Stimulated activated memory B cell treated with anti-CD40 and anti-IgM and Interleukin-4, amounts not matched to agents 10 μg/mL and 1 μg/mL and 100 μg/mL, for 72 hours (primary cell): ENCODE results near the gene MYO1D.
A peak's percentile ranks its signal among the peaks of the same experiment; 100 is the strongest.
"Not testable (repeated sequence)": the region's sequence is repeated elsewhere in the genome, so short reads cannot be mapped to it uniquely, and the experiment has no call there.

Source experiments
- ATAC-seq: fragments of 150-1000 bp; cut with Tn5 transposase; 2 replicates; pipeline ENCODE4 v1.10.0; 2021
- H3K27ac Mint-ChIP-seq: one replicate; pipeline ENCODE4 v1.8.0; 2022; ENCODE audit warnings: mild to moderate bottlenecking, mixed read lengths
- H3K27me3 Mint-ChIP-seq: one replicate; pipeline ENCODE4 v1.8.0; 2022; ENCODE audit warnings: mixed read lengths
- H3K36me3 Mint-ChIP-seq: one replicate; pipeline ENCODE4 v1.8.0; 2022; ENCODE audit warnings: mixed read lengths
- H3K4me1 Mint-ChIP-seq: one replicate; pipeline ENCODE4 v1.8.0; 2022; ENCODE audit warnings: mixed read lengths
- H3K4me3 Mint-ChIP-seq: one replicate; pipeline ENCODE4 v1.8.0; 2022; ENCODE audit warnings: mild to moderate bottlenecking, moderate library complexity, mixed read lengths
- H3K9me3 Mint-ChIP-seq: one replicate; pipeline ENCODE4 v1.8.0; 2022; ENCODE audit warnings: mixed read lengths

The MYO1D gene

GRCh38 chr17:32904891-32905290 lies 28.0 kb upstream of the MYO1D start:
- Mint-ChIP-seq H3K4me1 (no peaks in the 10 kb centered on the region), H3K4me3 (no peak overlapping the region), H3K36me3 (no peaks in the 10 kb centered on the region), H3K27ac (no peak overlapping the region), H3K9me3 (no peaks in the 10 kb centered on the region), H3K27me3 (peaks cover 8% of the 10 kb centered on the region)
- no peak for ATAC-seq

GRCh38 chr17:32903774-32904673 lies 27.1 kb upstream of the MYO1D start:
- no peak overlapping the region for H3K4me3 Mint-ChIP-seq
- no peaks in the 10 kb centered on the region for H3K4me1 Mint-ChIP-seq
- no peaks in the 10 kb centered on the region for H3K9me3 Mint-ChIP-seq
- no peak overlapping the region for H3K27ac Mint-ChIP-seq
- H3K27me3 Mint-ChIP-seq: peaks cover 8% of the 10 kb centered on the region
- H3K36me3 Mint-ChIP-seq: no peaks in the 10 kb centered on the region
- ATAC-seq: no peak

DNA sequence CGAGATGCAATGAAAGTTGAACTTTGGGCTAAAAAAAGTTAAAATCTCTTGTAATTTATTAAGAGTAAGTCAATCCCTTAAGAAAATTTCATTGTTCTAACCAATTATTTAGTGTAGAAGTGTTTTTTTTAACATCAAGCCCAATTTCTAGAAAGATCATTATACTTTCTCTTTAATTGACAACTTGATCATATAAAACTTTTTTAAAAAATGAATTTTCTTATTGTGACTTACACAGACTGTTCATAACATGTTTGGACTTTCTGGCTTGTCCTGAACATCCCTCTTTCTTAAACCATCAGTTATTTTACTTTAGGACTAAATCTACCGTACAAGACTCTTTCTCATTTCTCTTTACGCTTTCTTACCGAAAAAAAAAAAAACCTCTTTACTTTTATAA lies 24.8 kb upstream of the MYO1D start:
- Mint-ChIP-seq H3K4me3 (no peak overlapping the region), H3K9me3 (no peaks in the 10 kb centered on the region), H3K4me1 (no peaks in the 10 kb centered on the region), H3K27ac (no peak overlapping the region), H3K27me3 (peaks cover 19% of the 10 kb centered on the region), H3K36me3 (no peaks in the 10 kb centered on the region)
- ATAC-seq: no peak

GRCh38 chr17:32899236-32900013 lies 22.5 kb upstream of the MYO1D start:
- Mint-ChIP-seq H3K36me3 (no peaks in the 10 kb centered on the region), H3K4me3 (no peak overlapping the region), H3K27me3 (peaks cover 11% of the 10 kb centered on the region), H3K27ac (no peak overlapping the region), H3K9me3 (no peaks in the 10 kb centered on the region), H3K4me1 (no peaks in the 10 kb centered on the region)
- no peak for ATAC-seq

- Mint-ChIP-seq H3K27ac (no peak overlapping the region), H3K27me3 (peaks cover 11% of the 10 kb centered on the region), H3K9me3 (no peaks in the 10 kb centered on the region), H3K4me1 (no peaks in the 10 kb centered on the region), H3K36me3 (no peaks in the 10 kb centered on the region), H3K4me3 (no peak overlapping the region)
- no peak for ATAC-seq
Measured at GRCh38 chr17:32896647-32897258, 19.8 kb upstream of the MYO1D start.

DNA sequence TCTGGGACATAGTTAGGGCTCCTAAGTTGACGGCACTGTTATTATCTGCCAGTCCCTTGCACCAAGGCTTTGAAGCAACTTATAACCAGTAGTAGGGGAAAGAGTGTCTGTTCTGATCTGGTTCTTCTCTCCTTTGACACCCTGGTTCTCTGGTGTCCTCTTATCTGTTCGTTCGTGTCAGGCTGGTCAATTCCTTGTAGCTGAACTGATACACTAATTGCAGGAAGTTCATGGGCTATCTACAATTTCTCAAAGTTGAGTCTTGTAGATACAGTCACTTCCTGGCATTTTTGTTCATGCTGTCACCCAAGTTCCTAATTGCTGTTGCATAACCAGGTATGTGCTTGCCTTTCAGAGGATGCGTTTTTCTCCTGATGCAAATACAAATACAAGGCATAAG lies 17.3 kb upstream of the MYO1D start:
- no peaks in the 10 kb centered on the region for H3K36me3 Mint-ChIP-seq
- ATAC-seq: no peak
- peaks cover 11% of the 10 kb centered on the region for H3K27me3 Mint-ChIP-seq
- H3K4me3 Mint-ChIP-seq: no peak overlapping the region
- no peak overlapping the region for H3K27ac Mint-ChIP-seq
- no peaks in the 10 kb centered on the region for H3K4me1 Mint-ChIP-seq
- H3K9me3 Mint-ChIP-seq: no peaks in the 10 kb centered on the region

DNA sequence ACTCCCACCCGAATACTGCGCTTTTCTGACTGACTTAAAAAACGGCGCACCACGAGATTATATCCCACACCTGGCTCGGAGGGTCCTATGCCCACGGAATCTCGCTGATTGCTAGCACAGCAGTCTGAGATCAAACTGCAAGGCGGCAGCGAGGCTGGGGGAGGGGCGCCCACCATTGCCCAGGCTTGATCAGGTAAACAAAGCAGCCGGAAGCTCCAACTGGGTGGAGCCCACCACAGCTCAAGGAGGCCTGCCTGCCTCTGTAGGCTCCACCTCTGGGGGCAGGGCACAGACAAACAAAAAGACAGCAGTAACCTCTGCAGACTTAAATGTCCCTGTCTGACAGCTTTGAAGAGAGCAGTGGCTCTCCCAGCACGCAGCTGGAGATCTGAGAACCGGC lies 10.5 kb upstream of the MYO1D start:
- not testable (repeated sequence) for ATAC-seq, H3K4me3 Mint-ChIP-seq, H3K27ac Mint-ChIP-seq, H3K36me3 Mint-ChIP-seq, H3K9me3 Mint-ChIP-seq, H3K4me1 Mint-ChIP-seq
- H3K27me3 Mint-ChIP-seq: peaks cover 21% of the 10 kb centered on the region

- H3K4me1 Mint-ChIP-seq, H3K9me3 Mint-ChIP-seq, ATAC-seq, H3K27ac Mint-ChIP-seq, H3K36me3 Mint-ChIP-seq, H3K4me3 Mint-ChIP-seq: not testable (repeated sequence)
- H3K27me3 Mint-ChIP-seq: peaks cover 21% of the 10 kb centered on the region
Measured at GRCh38 chr17:32886951-32887350, 10.0 kb upstream of the MYO1D start.

- Mint-ChIP-seq H3K4me1 (peaks cover 7% of the 10 kb centered on the region), H3K27me3 (peaks cover 21% of the 10 kb centered on the region), H3K36me3 (no peaks in the 10 kb centered on the region), H3K9me3 (no peaks in the 10 kb centered on the region), H3K27ac (no peak overlapping the region), H3K4me3 (no peak overlapping the region)
- no peak for ATAC-seq
Measured at GRCh38 chr17:32882734-32883133, 5.8 kb upstream of the MYO1D start.

DNA sequence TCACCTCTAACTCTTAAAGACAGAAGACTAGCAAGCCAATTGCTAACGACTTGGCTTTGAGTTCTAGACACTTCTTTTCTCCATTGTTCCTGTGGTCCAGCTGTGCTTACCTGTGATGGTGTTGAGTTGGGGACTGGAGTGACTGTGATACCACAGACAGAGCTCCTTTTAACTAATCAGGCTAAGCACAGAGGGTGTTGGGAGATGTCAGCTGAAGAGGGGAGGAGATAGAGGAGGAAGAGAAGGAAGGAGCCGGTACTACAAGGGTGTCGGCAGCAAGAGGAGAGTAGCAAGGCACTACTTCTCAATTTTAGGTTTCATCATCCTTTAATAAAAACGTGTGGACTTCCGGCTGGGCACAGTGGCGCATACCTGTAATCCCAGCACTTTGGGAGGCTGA lies 5.1 kb upstream of the MYO1D start:
- H3K36me3 Mint-ChIP-seq: no peaks in the 10 kb centered on the region
- H3K27me3 Mint-ChIP-seq: peaks cover 19% of the 10 kb centered on the region
- H3K4me3 Mint-ChIP-seq: no peak overlapping the region
- H3K4me1 Mint-ChIP-seq: peaks cover 11% of the 10 kb centered on the region
- no peak for ATAC-seq
- H3K9me3 Mint-ChIP-seq: no peaks in the 10 kb centered on the region
- no peak overlapping the region for H3K27ac Mint-ChIP-seq

- Mint-ChIP-seq H3K4me3 (no peak overlapping the region), H3K9me3 (no peaks in the 10 kb centered on the region)
Measured at GRCh38 chr17:32880671-32881453, 3.9 kb upstream of the MYO1D start.

DNA sequence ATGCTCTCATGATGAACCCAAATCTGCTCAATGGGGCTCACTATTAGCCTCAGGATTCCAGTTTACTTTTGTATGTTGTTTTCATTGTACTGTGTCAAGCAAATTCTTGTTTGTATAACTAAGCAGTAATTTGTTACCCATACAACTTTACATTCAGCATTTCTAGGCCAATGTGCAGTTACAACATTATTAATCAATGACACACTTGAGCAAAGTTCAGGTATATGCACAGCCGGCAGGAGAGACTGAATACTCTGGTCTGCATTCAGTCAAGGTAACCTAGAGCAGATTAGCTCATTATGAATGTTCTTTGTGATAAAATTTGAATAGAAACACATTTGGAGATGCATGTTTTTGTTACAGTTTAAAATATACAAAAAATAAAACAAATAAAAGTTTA lies 2.2 kb upstream of the MYO1D start:
- H3K4me1 Mint-ChIP-seq: peaks cover 18% of the 10 kb centered on the region

More at GRCh38 chr17:32880671-32881453, 3.9 kb upstream of the MYO1D start:
- Mint-ChIP-seq H3K27ac (no peak overlapping the region), H3K36me3 (no peaks in the 10 kb centered on the region), H3K27me3 (peaks cover 13% of the 10 kb centered on the region), H3K4me1 (peaks cover 16% of the 10 kb centered on the region)
- no peak for ATAC-seq

GRCh38 chr17:32878211-32878610 lies 1.3 kb upstream of the MYO1D start:
- Mint-ChIP-seq H3K9me3 (no peaks in the 10 kb centered on the region), H3K27ac (peak overlapping the region; percentile 71), H3K27me3 (peaks cover 3% of the 10 kb centered on the region), H3K4me1 (peaks cover 22% of the 10 kb centered on the region), H3K36me3 (no peaks in the 10 kb centered on the region), H3K4me3 (no peak overlapping the region)
- no peak for ATAC-seq

More for the DNA sequence above, 2.2 kb upstream of the MYO1D start:
- Mint-ChIP-seq H3K27me3 (peaks cover 12% of the 10 kb centered on the region), H3K36me3 (no peaks in the 10 kb centered on the region), H3K9me3 (no peaks in the 10 kb centered on the region), H3K27ac (no peak overlapping the region), H3K4me3 (no peak overlapping the region)
- ATAC-seq: no peak

GRCh38 chr17:32877164-32877764 lies 340 bp upstream of the MYO1D start:
- H3K4me3 Mint-ChIP-seq: peak overlapping the region; percentile 69
- H3K27ac Mint-ChIP-seq: peak overlapping the region; percentile 71
- peak; percentile 98 for ATAC-seq
- no peaks in the 10 kb centered on the region for H3K9me3 Mint-ChIP-seq
- no peaks in the 10 kb centered on the region for H3K27me3 Mint-ChIP-seq
- H3K4me1 Mint-ChIP-seq: peaks cover 26% of the 10 kb centered on the region
- no peaks in the 10 kb centered on the region for H3K36me3 Mint-ChIP-seq
